Karpas-422 (cell line): ENCODE results near the gene TMEM266. TPM values are rescaled to one million over a fixed set of nuclear protein-coding genes. Genes with fewer than 3 reads are reported as not detected.

Experiments
- DNase-seq: peaks from one replicate; pipeline ENCODE4 v3.0.0-alpha.2; 2015
- H2AFZ ChIP-seq: fragments of 200-600 bp; sonication (generic); 2 replicates; pipeline ENCODE4 v1.6.1; 2014; ENCODE audit warnings: antibody characterized with exemption, low read length, mixed read lengths
- H3K27ac ChIP-seq: fragments of 200-600 bp; sonication (generic); 2 replicates; pipeline ENCODE4 v1.5.1; 2014; ENCODE audit warnings: mild to moderate bottlenecking, low read length, moderate library complexity
- H3K27me3 ChIP-seq: fragments of 200-600 bp; sonication (generic); 2 replicates; pipeline ENCODE4 v1.6.1; 2014; ENCODE audit warnings: low read length, mixed read lengths
- H3K36me3 ChIP-seq: fragments of 200-600 bp; sonication (generic); 2 replicates; pipeline ENCODE4 v1.6.1; 2014; ENCODE audit warnings: low read length, mixed read lengths; ENCODE audit not compliant: insufficient read depth
- H3K4me1 ChIP-seq: fragments of 200-600 bp; sonication (generic); 2 replicates; pipeline ENCODE4 v1.6.1; 2014; ENCODE audit warnings: mild to moderate bottlenecking, low read length, mixed read lengths
- H3K4me2 ChIP-seq: fragments of 200-600 bp; sonication (generic); 2 replicates; pipeline ENCODE4 v1.6.1; 2014; ENCODE audit warnings: low read length, low read depth, mild to moderate bottlenecking; ENCODE audit not compliant: poor library complexity, severe bottlenecking
- H3K4me3 ChIP-seq: fragments of 200-600 bp; sonication (generic); 2 replicates; pipeline ENCODE4 v1.5.1; 2014; ENCODE audit warnings: mild to moderate bottlenecking, antibody characterized with exemption, low read length, mixed read lengths
- H3K79me2 ChIP-seq: fragments of 200-600 bp; sonication (generic); 2 replicates; pipeline ENCODE4 v1.6.1; 2014; ENCODE audit warnings: mild to moderate bottlenecking, low read length, mixed read lengths
- H3K9ac ChIP-seq: fragments of 200-600 bp; sonication (generic); 2 replicates; pipeline ENCODE4 v1.6.0; 2014; ENCODE audit warnings: low read length
- H3K9me2 ChIP-seq: fragments of 200-600 bp; sonication (generic), shearing (Covaris generic); replicated peaks from 2 replicates; pipeline ENCODE4 v1.6.0; 2014; ENCODE audit warnings: mild to moderate bottlenecking, low read length, moderate library complexity; ENCODE audit not compliant: insufficient read depth
- H3K9me3 ChIP-seq: fragments of 300-700, 200-600 bp; sonication (generic); 2 replicates; pipeline ENCODE4 v1.6.1; 2014; ENCODE audit warnings: low read length, mixed read lengths
- H4K20me1 ChIP-seq: fragments of 200-600 bp; sonication (generic); 2 replicates; pipeline ENCODE4 v1.6.1; 2014; ENCODE audit warnings: mild to moderate bottlenecking, antibody characterized with exemption, low read length, low read depth; ENCODE audit not compliant: insufficient read depth
- total RNA-seq: library from RNA; depleted of rRNA; stranded (reverse); fragments of >200 nt; shearing (Covaris generic); gene quantifications from 2 replicates; pipeline ENCODE4 v1.2.3, GENCODE V29; 2014; ENCODE audit warnings: low replicate concordance

The TMEM266 gene
- total RNA-seq, 1 experiment from 2014 or later = not detected

DNA sequence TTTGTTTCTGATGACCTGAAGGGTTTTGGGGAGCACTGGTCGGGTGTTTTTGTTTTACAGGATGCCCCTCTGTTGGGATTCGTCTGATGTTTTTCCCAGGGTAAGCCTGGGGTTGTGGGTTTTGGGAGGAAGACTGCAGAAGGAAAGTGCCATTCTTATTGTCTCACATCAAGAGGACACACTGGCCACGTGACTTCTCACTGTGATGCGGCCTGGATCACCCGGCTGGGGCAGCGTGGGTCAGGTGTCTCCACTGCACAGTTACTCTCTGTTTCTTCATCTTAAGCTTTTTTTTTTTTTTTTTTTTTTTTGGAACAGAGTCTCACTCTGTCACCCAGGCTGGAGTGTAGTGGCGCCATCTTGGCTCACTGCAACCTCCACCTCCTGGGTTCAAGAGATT lies 120.5 kb downstream of the TMEM266 start:
- H3K9ac ChIP-seq = no peak overlapping the region
- H2AFZ ChIP-seq = no peak overlapping the region
- no peaks in the 10 kb centered on the region for H3K9me3 ChIP-seq
- no peak for DNase-seq
- H3K9me2 ChIP-seq = no peaks in the 10 kb centered on the region
- no peaks in the 10 kb centered on the region for H3K27me3 ChIP-seq
- no peaks in the 10 kb centered on the region for H3K36me3 ChIP-seq
- H4K20me1 ChIP-seq = no peaks in the 10 kb centered on the region
- no peak overlapping the region for H3K4me2 ChIP-seq
- no peaks in the 10 kb centered on the region for H3K4me1 ChIP-seq
- no peak overlapping the region for H3K4me3 ChIP-seq
- H3K27ac ChIP-seq = no peak overlapping the region
- no peaks in the 10 kb centered on the region for H3K79me2 ChIP-seq

DNA sequence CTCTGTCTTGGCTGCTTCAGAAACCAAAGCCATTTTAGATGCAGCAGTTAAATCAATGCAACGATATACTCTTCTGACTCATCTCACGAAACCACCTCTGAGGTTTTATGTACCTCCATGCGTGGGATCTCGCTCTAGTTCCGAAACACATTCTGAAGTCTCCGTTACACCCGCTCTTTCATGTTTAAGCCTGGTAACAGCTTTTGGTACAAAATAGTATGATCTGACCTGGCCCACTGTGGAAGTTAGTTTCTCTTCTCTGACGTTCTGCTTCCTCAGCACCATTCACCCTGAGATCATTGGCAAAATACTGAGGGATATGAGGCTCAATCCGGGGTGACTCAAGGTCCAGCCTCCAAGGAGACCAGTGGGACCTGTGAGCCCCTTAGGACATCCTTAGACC lies 121.9 kb downstream of the TMEM266 start:
- H3K9ac ChIP-seq = no peak overlapping the region
- H3K4me2 ChIP-seq = no peak overlapping the region
- no peak overlapping the region for H3K4me3 ChIP-seq
- H3K9me2 ChIP-seq = no peaks in the 10 kb centered on the region
- no peaks in the 10 kb centered on the region for H3K4me1 ChIP-seq
- no peaks in the 10 kb centered on the region for H3K79me2 ChIP-seq
- no peaks in the 10 kb centered on the region for H4K20me1 ChIP-seq
- no peaks in the 10 kb centered on the region for H3K27me3 ChIP-seq
- DNase-seq = no peak
- no peak overlapping the region for H2AFZ ChIP-seq
- H3K9me3 ChIP-seq = no peaks in the 10 kb centered on the region
- no peaks in the 10 kb centered on the region for H3K36me3 ChIP-seq
- no peak overlapping the region for H3K27ac ChIP-seq

- Histone ChIP-seq H3K4me2 (no peak overlapping the region), H3K27me3 (no peaks in the 10 kb centered on the region), H3K79me2 (no peaks in the 10 kb centered on the region), H3K27ac (no peak overlapping the region), H3K9me2 (no peaks in the 10 kb centered on the region), H3K9ac (no peak overlapping the region), H3K9me3 (no peaks in the 10 kb centered on the region), H3K4me3 (no peak overlapping the region), H3K36me3 (no peaks in the 10 kb centered on the region), H3K4me1 (no peaks in the 10 kb centered on the region), H4K20me1 (no peaks in the 10 kb centered on the region), H2AFZ (no peak overlapping the region)
- DNase-seq = no peak
Observed at GRCh38 chr15:76183930-76184649, 124.3 kb downstream of the TMEM266 start.

DNA sequence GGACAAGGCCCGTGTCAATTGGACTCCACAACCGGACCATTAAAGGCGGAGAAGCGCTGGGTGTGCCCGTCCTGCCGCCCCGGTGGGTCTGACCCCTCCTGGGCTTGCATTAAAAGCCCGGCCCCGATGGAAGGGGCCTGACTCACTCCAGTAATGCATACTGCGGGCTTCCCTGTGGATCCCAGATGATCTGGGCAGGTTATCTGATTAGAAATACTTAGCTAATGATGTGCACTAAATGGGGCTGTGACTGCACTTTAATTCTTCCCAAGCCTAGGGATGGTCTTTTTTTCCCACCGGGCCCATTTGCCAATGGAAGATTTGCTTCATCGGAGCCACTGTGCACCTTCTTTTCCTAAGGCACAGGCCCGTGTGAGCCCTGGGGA lies 124.9 kb downstream of the TMEM266 start:
- Histone ChIP-seq H3K36me3 (no peaks in the 10 kb centered on the region), H3K4me2 (no peak overlapping the region), H4K20me1 (no peaks in the 10 kb centered on the region), H3K9me3 (no peaks in the 10 kb centered on the region), H3K9me2 (no peaks in the 10 kb centered on the region), H3K9ac (no peak overlapping the region), H2AFZ (no peak overlapping the region), H3K27me3 (no peaks in the 10 kb centered on the region), H3K4me3 (no peak overlapping the region), H3K27ac (no peak overlapping the region), H3K4me1 (no peaks in the 10 kb centered on the region), H3K79me2 (no peaks in the 10 kb centered on the region)
- no peak for DNase-seq

DNA sequence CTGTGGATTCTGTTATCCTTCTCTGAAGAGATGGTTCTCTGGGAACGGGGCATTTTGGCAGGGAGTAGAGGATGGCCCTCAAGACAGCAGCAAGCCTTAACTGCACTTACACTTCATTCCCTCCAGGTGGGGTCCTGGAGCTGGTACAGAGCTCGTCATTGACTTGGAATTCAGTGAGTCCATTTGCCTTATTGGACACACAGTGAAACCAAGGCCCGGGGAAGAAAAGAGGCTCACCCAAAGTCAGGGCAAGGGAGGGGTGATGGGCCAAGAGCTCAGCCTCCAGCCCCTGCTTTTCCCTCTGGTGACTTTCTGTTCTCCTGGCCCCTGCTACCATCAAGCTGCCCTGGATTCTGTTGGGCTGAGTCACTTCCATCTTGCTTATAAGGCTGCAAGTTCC lies 125.9 kb downstream of the TMEM266 start:
- no peak overlapping the region for H3K4me2 ChIP-seq
- no peaks in the 10 kb centered on the region for H3K9me3 ChIP-seq
- H3K27me3 ChIP-seq = no peaks in the 10 kb centered on the region

DNA sequence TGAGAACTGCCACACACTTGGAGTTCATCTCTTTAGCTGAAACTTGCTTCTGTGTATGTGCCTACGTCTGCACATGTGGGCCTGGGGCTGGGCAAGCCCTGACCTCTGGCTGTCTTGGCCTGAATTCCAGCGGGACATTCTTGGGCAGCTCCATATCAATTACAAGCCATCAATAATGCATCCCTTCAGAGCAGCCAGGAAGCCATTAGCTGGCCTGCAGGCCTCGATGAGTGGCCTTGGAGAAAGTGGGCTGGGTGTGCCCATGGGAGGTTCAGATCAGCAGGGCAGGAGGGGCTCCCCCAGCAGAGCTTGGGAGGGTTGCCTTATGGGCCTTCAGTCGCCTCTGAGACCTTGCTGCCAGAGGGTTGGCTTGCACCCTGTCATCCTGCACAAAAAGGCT lies 127.4 kb downstream of the TMEM266 start:
- H2AFZ ChIP-seq = no peak overlapping the region
- H3K4me1 ChIP-seq = peaks cover 3% of the 10 kb centered on the region; the same call in 1 of the 2 replicates
- H3K9ac ChIP-seq = no peak overlapping the region
- H3K9me3 ChIP-seq = no peaks in the 10 kb centered on the region
- no peaks in the 10 kb centered on the region for H3K9me2 ChIP-seq
- no peak overlapping the region for H3K4me3 ChIP-seq
- H3K27ac ChIP-seq = no peak overlapping the region
- no peaks in the 10 kb centered on the region for H3K36me3 ChIP-seq
- no peak overlapping the region for H3K4me2 ChIP-seq
- 0 out of 2 replicates have a peak, but pooled peaks cover 4% of the 10 kb centered on the region for H4K20me1 ChIP-seq
- no peak for DNase-seq
- H3K27me3 ChIP-seq = no peaks in the 10 kb centered on the region
- H3K79me2 ChIP-seq = no peaks in the 10 kb centered on the region

More for the DNA sequence above, 125.9 kb downstream of the TMEM266 start:
- no peak overlapping the region for H2AFZ ChIP-seq
- H3K27ac ChIP-seq = no peak overlapping the region
- peak; percentile 82 for DNase-seq
- no peaks in the 10 kb centered on the region for H3K79me2 ChIP-seq
- H3K9me2 ChIP-seq = no peaks in the 10 kb centered on the region
- H3K4me1 ChIP-seq = no peaks in the 10 kb centered on the region
- H3K9ac ChIP-seq = no peak overlapping the region
- no peaks in the 10 kb centered on the region for H3K36me3 ChIP-seq
- H4K20me1 ChIP-seq = 0 out of 2 replicates have a peak, but pooled peaks cover 4% of the 10 kb centered on the region
- H3K4me3 ChIP-seq = no peak overlapping the region

- H3K27me3 ChIP-seq = no peaks in the 10 kb centered on the region
Observed at GRCh38 chr15:76189106-76189505, 129.3 kb downstream of the TMEM266 start.

DNA sequence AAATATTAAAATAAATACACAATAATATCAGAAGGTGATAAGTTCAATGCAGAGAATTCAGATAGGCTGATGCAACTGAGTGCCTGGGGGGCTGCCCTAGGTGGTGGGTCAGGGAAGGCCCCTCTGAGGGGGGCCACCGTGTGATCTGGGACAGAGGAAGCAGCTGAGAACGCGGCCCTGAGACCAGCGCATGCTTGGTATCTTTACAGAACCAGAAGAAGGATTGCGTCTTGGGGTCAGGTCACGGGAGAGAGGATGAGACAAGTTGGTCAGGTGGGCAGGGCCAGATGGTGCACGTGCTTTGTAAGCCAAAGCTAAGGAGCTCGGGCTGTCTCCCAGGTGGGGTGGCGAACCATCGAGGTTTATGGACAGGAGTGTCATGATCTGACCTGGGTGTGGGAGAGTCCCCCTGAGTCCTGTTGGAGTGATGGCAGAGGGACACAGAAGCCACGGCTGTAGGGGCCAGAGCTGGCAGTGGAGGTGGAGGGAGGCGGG lies 130.3 kb downstream of the TMEM266 start:
- no peak overlapping the region for H2AFZ ChIP-seq
- no peaks in the 10 kb centered on the region for H3K27me3 ChIP-seq
- H3K79me2 ChIP-seq = no peaks in the 10 kb centered on the region
- no peak overlapping the region for H3K9ac ChIP-seq
- no peak overlapping the region for H3K27ac ChIP-seq
- peaks cover 3% of the 10 kb centered on the region; the same call in 1 of the 2 replicates for H3K4me1 ChIP-seq
- no peaks in the 10 kb centered on the region for H3K36me3 ChIP-seq
- H3K4me2 ChIP-seq = no peak overlapping the region
- no peak for DNase-seq
- no peaks in the 10 kb centered on the region for H3K9me3 ChIP-seq
- no peak overlapping the region for H3K4me3 ChIP-seq
- H3K9me2 ChIP-seq = no peaks in the 10 kb centered on the region
- 0 out of 2 replicates have a peak, but pooled peaks cover 4% of the 10 kb centered on the region for H4K20me1 ChIP-seq

More at GRCh38 chr15:76189106-76189505, 129.3 kb downstream of the TMEM266 start:
- no peak overlapping the region for H3K4me2 ChIP-seq
- no peak overlapping the region for H3K4me3 ChIP-seq
- H3K9ac ChIP-seq = no peak overlapping the region
- H3K36me3 ChIP-seq = no peaks in the 10 kb centered on the region
- no peaks in the 10 kb centered on the region for H3K9me3 ChIP-seq
- DNase-seq = no peak
- H3K27ac ChIP-seq = no peak overlapping the region
- H3K9me2 ChIP-seq = no peaks in the 10 kb centered on the region
- 0 out of 2 replicates have a peak, but pooled peaks cover 4% of the 10 kb centered on the region for H4K20me1 ChIP-seq
- H3K4me1 ChIP-seq = peaks cover 3% of the 10 kb centered on the region; the same call in 1 of the 2 replicates
- H2AFZ ChIP-seq = no peak overlapping the region
- no peaks in the 10 kb centered on the region for H3K79me2 ChIP-seq
